IMR-90 (cell line): Measurements from ENCODE around the gene BTN2A1. TPM values are rescaled to one million over a fixed set of nuclear protein-coding genes. Genes with fewer than 3 reads are reported as not detected.

Experiments
- ATAC-seq: fragments of 200-7000 bp; cut with Tn5 transposase; 2 replicates; pipeline ENCODE4 v1.9.1; 2020; ENCODE audit warnings: low read depth, mild to moderate bottlenecking, moderate library complexity
- BruUV-seq: library from RNA; stranded (reverse); fragments of 400-500 nt; replicated peaks from 2 replicates; lab custom pipeline; 2021; lab: Mats Ljungman, UMichigan
- CTCF ChIA-PET: fragments of 300-600 bp; formaldehyde crosslinking; extraction: SDS; loops from one replicate; lab custom pipeline; 2021; ENCODE audit warnings: antibody characterized with exemption; lab: Yijun Ruan, JAX
- POLR2A ChIA-PET: fragments of 300-600 bp; sonication (Branson Sonifier 250); formaldehyde crosslinking; loops from one replicate; lab custom pipeline; 2022; ENCODE audit warnings: antibody characterized with exemption; ENCODE audit not compliant: unreplicated experiment; lab: Charles Lee
- DNase-seq: peaks from one replicate; pipeline ENCODE4 v3.0.0; 2013
- H2AFZ ChIP-seq: replicated peaks from 2 replicates; pipeline ENCODE3; 2013; ENCODE audit warnings: low read length, mild to moderate bottlenecking; ENCODE audit not compliant: poor library complexity
- H2AK5ac ChIP-seq: 2 replicates; pipeline ENCODE4 v1.6.1; 2013; ENCODE audit warnings: low read depth, low read length, inconsistent platforms
- H2AK9ac ChIP-seq: replicated peaks from 2 replicates; pipeline ENCODE3; 2013; ENCODE audit warnings: mild to moderate bottlenecking, low read depth, low read length, moderate library complexity; ENCODE audit not compliant: poor library complexity
- H2BK120ac ChIP-seq: 2 replicates; pipeline ENCODE4 v1.6.1; 2013; ENCODE audit warnings: low read depth, low read length, inconsistent platforms
- H2BK15ac ChIP-seq: 3 replicates; pipeline ENCODE4 v1.6.1; 2013; ENCODE audit warnings: low read depth, low read length, inconsistent platforms
- H2BK20ac ChIP-seq: 2 replicates; pipeline ENCODE4 v1.6.1; 2013; ENCODE audit warnings: low read depth, mild to moderate bottlenecking, inconsistent platforms, low read length, moderate library complexity
- H2BK5ac ChIP-seq: 2 replicates; pipeline ENCODE4 v1.6.1; 2013; ENCODE audit warnings: mild to moderate bottlenecking, low read depth, low read length, inconsistent platforms; ENCODE audit not compliant: poor library complexity, severe bottlenecking
- H3K14ac ChIP-seq: replicated peaks from 2 replicates; pipeline ENCODE4 v1.6.1; 2013; ENCODE audit warnings: low read depth, low read length, inconsistent platforms
- H3K18ac ChIP-seq: 2 replicates; pipeline ENCODE4 v1.6.1; 2013; ENCODE audit warnings: low read depth, low read length, control low read depth
- H3K23ac ChIP-seq: 2 replicates; pipeline ENCODE4 v1.6.1; 2013; ENCODE audit warnings: low read depth, low read length, inconsistent platforms
- H3K27ac ChIP-seq: 2 replicates; pipeline ENCODE4 v1.5.1; 2013; ENCODE audit warnings: mild to moderate bottlenecking, control low read depth, low read length; ENCODE audit not compliant: insufficient read depth
- H3K27me3 ChIP-seq: 2 replicates; pipeline ENCODE4 v1.6.1; 2013; ENCODE audit warnings: low read length; ENCODE audit not compliant: control insufficient read depth, insufficient read depth
- H3K36me3 ChIP-seq: 2 replicates; pipeline ENCODE4 v1.6.1; 2013; ENCODE audit warnings: low read length, mixed read lengths; ENCODE audit not compliant: control insufficient read depth, insufficient read depth
- H3K4ac ChIP-seq: 2 replicates; pipeline ENCODE4 v1.6.1; 2013; ENCODE audit warnings: low read depth, low read length, inconsistent platforms
- H3K4me1 ChIP-seq: 2 replicates; pipeline ENCODE4 v1.6.1; 2013; ENCODE audit warnings: low read length, mixed read lengths; ENCODE audit not compliant: control insufficient read depth, insufficient read depth
- H3K4me2 ChIP-seq: 2 replicates; pipeline ENCODE4 v1.6.1; 2013; ENCODE audit warnings: low read depth, mild to moderate bottlenecking, control low read depth, low read length, moderate library complexity
- H3K4me3 ChIP-seq: 2 replicates; pipeline ENCODE4 v1.5.1; 2013; ENCODE audit warnings: low read depth, mild to moderate bottlenecking, control low read depth, low read length, moderate library complexity; ENCODE audit not compliant: insufficient read depth
- H3K56ac ChIP-seq: 2 replicates; pipeline ENCODE4 v1.6.1; 2013; ENCODE audit warnings: low read length, inconsistent platforms; ENCODE audit not compliant: insufficient read depth; ENCODE audit errors: extremely low read depth
- H3K79me1 ChIP-seq, 2 experiments: 2 replicates each; pipeline ENCODE4 v1.6.1; 2013; ENCODE audit warnings: low read length in 2 of 2, inconsistent platforms in 1 of 2, low read depth in 1 of 2
- H3K9ac ChIP-seq: 2 replicates; pipeline ENCODE4 v1.6.1; 2013; ENCODE audit warnings: low read depth, low read length, control low read depth
- H3K9me1 ChIP-seq: 2 replicates; pipeline ENCODE4 v1.6.1; 2013; ENCODE audit warnings: low read length, inconsistent platforms; ENCODE audit not compliant: insufficient read depth
- H3K9me3 ChIP-seq: 2 replicates; pipeline ENCODE4 v1.6.1; 2013; ENCODE audit warnings: low read length; ENCODE audit not compliant: control insufficient read depth, insufficient read depth
- H4K20me1 ChIP-seq: 2 replicates; pipeline ENCODE4 v1.6.1; 2013; ENCODE audit warnings: low read length, inconsistent platforms; ENCODE audit not compliant: insufficient read depth
- H4K5ac ChIP-seq: 2 replicates; pipeline ENCODE4 v1.6.1; 2013; ENCODE audit warnings: mild to moderate bottlenecking, low read depth, low read length, control low read depth
- H4K8ac ChIP-seq, 2 experiments: 2 replicates each; pipeline ENCODE4 v1.6.1; 2013; ENCODE audit warnings: low read depth in 2 of 2, low read length in 2 of 2, control low read depth in 1 of 2, inconsistent platforms in 1 of 2
- H4K91ac ChIP-seq: 2 replicates; pipeline ENCODE4 v1.6.1; 2013; ENCODE audit warnings: low read depth, low read length, inconsistent platforms; ENCODE audit not compliant: insufficient read depth
- CHD1 ChIP-seq: IDR thresholded peaks from 2 replicates; pipeline ENCODE4 v1.6.1; 2012; ENCODE audit warnings: low read depth, low read length, improper control_type of control experiment
- MAFK ChIP-seq: IDR thresholded peaks from 2 replicates; pipeline ENCODE4 v1.6.1; 2012; ENCODE audit warnings: low read depth, low read length, improper control_type of control experiment
- MXI1 ChIP-seq: IDR thresholded peaks from 2 replicates; pipeline ENCODE4 v1.6.1; 2012; ENCODE audit warnings: low read depth, mild to moderate bottlenecking, low read length, moderate library complexity, borderline replicate concordance
- NFE2L2 ChIP-seq: fragments of 150-350 bp; IDR thresholded peaks from 2 replicates; pipeline ENCODE4 v1.6.1; 2016; ENCODE audit warnings: low read depth, mild to moderate bottlenecking, low read length
- POLR2A ChIP-seq: IDR thresholded peaks from 2 replicates; pipeline ENCODE4 v1.6.1; 2012; ENCODE audit warnings: mild to moderate bottlenecking, low read depth, low read length
- RAD21 ChIP-seq: IDR thresholded peaks from 2 replicates; pipeline ENCODE4 v1.6.1; 2012; ENCODE audit warnings: low read length, improper control_type of control experiment
- RCOR1 ChIP-seq: IDR thresholded peaks from 2 replicates; pipeline ENCODE4 v1.6.1; 2012; ENCODE audit warnings: mild to moderate bottlenecking, low read length, improper control_type of control experiment; ENCODE audit not compliant: insufficient replicate concordance
- RFX5 ChIP-seq: IDR thresholded peaks from 2 replicates; pipeline ENCODE4 v1.8.0; 2012; ENCODE audit warnings: low read depth, mild to moderate bottlenecking, low read length, moderate library complexity
- SMC3 ChIP-seq: fragments of 150-350 bp; IDR thresholded peaks from 2 replicates; pipeline ENCODE4 v1.6.1; 2016; ENCODE audit warnings: low read depth, mild to moderate bottlenecking, antibody characterized with exemption, low read length, moderate library complexity
- WGBS, 2 experiments: methylation state at CpG; one replicate each; pipeline versions ENCODE4 v1.1.5 to v1.1.7; 2013; ENCODE audit warnings: missing lambda C conversion rate in 2 of 2; ENCODE audit not compliant: insufficient read length in 1 of 2; ENCODE audit errors: extremely low coverage in 2 of 2; 5-methylcytosine and 5-hydroxymethylcytosine counted together
- dilution Hi-C: fragments of 300-500 bp; cut with HindIII; formaldehyde crosslinking; loops from one replicate; pipeline ENCODE4 v1.14.3; 2018; ENCODE audit warnings: low sequenced_read_pairs; ENCODE audit not compliant: unreplicated experiment
- in situ Hi-C: fragments of 300-500 bp; cut with MboI; formaldehyde crosslinking; loops from 3 replicates; pipeline ENCODE4 v1.14.3; 2019; ENCODE audit warnings: low sequenced_read_pairs, inconsistent platforms, mixed read lengths
- intact Hi-C: fragments of 100-400 bp; cut with micrococcal nuclease; formaldehyde crosslinking; loops from 2 replicates; pipeline ENCODE4 v1.10.0; 2022
- polyA plus RNA-seq, 3 experiments: library from polyadenylated mRNA; depleted of rRNA; stranded (reverse); fragments of >200 nt; gene quantifications; 2 replicates each; pipeline ENCODE4 v1.2.3, GENCODE V29; 2012; ENCODE audit warnings: low replicate concordance in 1 of 3
- total RNA-seq: library from RNA; depleted of rRNA; stranded (reverse); fragments of >200 nt; gene quantifications from 2 replicates; pipeline ENCODE4 v1.2.3, GENCODE V29; 2012
- TF ChIP-seq, protein P1 (sequence below): fragments of 150-350 bp; IDR thresholded peaks from 2 replicates; pipeline ENCODE4 v1.6.1; 2016; ENCODE audit warnings: low read depth, mild to moderate bottlenecking, low read length, moderate library complexity, borderline replicate concordance
- TF ChIP-seq, protein P2 (sequence below): conservative IDR thresholded peaks from 2 replicates; pipeline ENCODE4 v1.5.1; 2012; ENCODE audit warnings: mild to moderate bottlenecking, low read depth, low read length, improper control_type of control experiment

The BTN2A1 gene
- total and polyA plus RNA-seq, 2 of the 4 experiments (the other 2 are of a cell fraction), result 13.6 to 40.2 TPM

DNA sequence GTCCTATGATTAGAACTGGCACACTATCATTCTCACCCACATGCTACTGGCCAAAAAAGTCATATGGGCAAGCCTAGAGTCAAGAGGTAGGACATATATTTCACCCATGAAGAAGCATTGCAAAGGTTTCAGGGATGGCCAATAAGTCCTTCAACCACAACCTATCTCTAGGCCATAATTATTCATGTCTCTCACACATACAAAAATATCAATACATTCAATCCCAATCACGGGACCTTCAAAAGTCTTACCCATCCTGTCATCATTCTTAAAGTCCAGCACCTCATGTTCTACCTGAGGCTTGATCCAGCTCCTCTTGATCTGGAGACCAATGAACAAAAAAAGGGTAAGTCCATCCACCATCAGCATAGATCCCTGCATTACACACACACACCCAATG is 29.7 kb downstream of the BTN2A1 start:
- Histone ChIP-seq H3K9me1 (no peaks in the 10 kb centered on the region), H3K27ac (no peak overlapping the region), H4K20me1 (no peaks in the 10 kb centered on the region), H3K27me3 (no peaks in the 10 kb centered on the region; the same call in 1 of the 2 replicates), H3K4ac (no peak overlapping the region), H3K4me3 (no peak overlapping the region), H3K79me1 (no peaks in the 10 kb centered on the region), H4K91ac (no peak overlapping the region), H2AFZ (no peak overlapping the region), H2BK5ac (no peak overlapping the region), H2BK15ac (no peak overlapping the region), H3K18ac (no peak overlapping the region), H3K36me3 (no peaks in the 10 kb centered on the region), H2AK9ac (no peak overlapping the region), H2BK120ac (no peak overlapping the region), H4K8ac (no peak overlapping the region), H4K5ac (no peak overlapping the region), H3K56ac (no peak overlapping the region), H3K9me3 (peaks cover 3% of the 10 kb centered on the region; the same call in 1 of the 2 replicates), H3K4me1 (no peaks in the 10 kb centered on the region), H3K14ac (no peak overlapping the region), H3K4me2 (no peak overlapping the region), H2AK5ac (no peak overlapping the region), H2BK20ac (no peak overlapping the region), H3K23ac (no peak overlapping the region), H3K9ac (no peak overlapping the region)
- 100% methylated on average over 1 of the region's 1 CpG; no CpG with 5 or more reads in 1 of the 2 experiments for WGBS, 2 experiments
- dilution Hi-C loops (no loop called here), in situ Hi-C loops (no loop called here), intact Hi-C loops (no loop called here)
- no peak for ATAC-seq
- ChIA-PET POLR2A (no interaction called here), CTCF (no interaction called here)
- BruUV-seq, result no TSS peak
- no peak for DNase-seq
- TF ChIP-seq, protein P1, sequence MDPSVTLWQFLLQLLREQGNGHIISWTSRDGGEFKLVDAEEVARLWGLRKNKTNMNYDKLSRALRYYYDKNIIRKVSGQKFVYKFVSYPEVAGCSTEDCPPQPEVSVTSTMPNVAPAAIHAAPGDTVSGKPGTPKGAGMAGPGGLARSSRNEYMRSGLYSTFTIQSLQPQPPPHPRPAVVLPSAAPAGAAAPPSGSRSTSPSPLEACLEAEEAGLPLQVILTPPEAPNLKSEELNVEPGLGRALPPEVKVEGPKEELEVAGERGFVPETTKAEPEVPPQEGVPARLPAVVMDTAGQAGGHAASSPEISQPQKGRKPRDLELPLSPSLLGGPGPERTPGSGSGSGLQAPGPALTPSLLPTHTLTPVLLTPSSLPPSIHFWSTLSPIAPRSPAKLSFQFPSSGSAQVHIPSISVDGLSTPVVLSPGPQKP, result no peak
- TF ChIP-seq MAFK (no peak), NFE2L2 (no peak), POLR2A (no peak), MXI1 (no peak), SMC3 (no peak), RAD21 (no peak), CHD1 (no peak), RCOR1 (no peak), RFX5 (no peak)
- TF ChIP-seq, protein P2, sequence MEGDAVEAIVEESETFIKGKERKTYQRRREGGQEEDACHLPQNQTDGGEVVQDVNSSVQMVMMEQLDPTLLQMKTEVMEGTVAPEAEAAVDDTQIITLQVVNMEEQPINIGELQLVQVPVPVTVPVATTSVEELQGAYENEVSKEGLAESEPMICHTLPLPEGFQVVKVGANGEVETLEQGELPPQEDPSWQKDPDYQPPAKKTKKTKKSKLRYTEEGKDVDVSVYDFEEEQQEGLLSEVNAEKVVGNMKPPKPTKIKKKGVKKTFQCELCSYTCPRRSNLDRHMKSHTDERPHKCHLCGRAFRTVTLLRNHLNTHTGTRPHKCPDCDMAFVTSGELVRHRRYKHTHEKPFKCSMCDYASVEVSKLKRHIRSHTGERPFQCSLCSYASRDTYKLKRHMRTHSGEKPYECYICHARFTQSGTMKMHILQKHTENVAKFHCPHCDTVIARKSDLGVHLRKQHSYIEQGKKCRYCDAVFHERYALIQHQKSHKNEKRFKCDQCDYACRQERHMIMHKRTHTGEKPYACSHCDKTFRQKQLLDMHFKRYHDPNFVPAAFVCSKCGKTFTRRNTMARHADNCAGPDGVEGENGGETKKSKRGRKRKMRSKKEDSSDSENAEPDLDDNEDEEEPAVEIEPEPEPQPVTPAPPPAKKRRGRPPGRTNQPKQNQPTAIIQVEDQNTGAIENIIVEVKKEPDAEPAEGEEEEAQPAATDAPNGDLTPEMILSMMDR, result no peak
